Daoy (cell line): ENCODE measurements around the gene STAT3. TPM values are rescaled to one million over a fixed set of nuclear protein-coding genes. Genes with fewer than 3 reads are reported as not detected.
"Not testable (repeated sequence)": the region's sequence is repeated elsewhere in the genome, so short reads cannot be mapped to it uniquely, and the experiment has no call there.

Source experiments
- DNase-seq: peaks from one replicate; pipeline ENCODE4 v3.0.0-alpha.2; 2015; ENCODE audit warnings: low read depth
- total RNA-seq: library from RNA; depleted of rRNA; stranded (reverse); fragments of >200 nt; shearing (Covaris generic); gene quantifications from 2 replicates; pipeline ENCODE4 v1.2.3, GENCODE V29; 2014

The STAT3 gene
- total RNA-seq, 1 experiment from 2014 or later: 28.6 TPM

- peak; percentile 80 for DNase-seq
Observed at GRCh38 chr17:42409523-42410318, 21.5 kb upstream of the STAT3 start.

- DNase-seq: peak; percentile 14
Observed at GRCh38 chr17:42408061-42408460, 19.8 kb upstream of the STAT3 start.

- DNase-seq: peak; percentile 52
Observed at GRCh38 chr17:42407289-42407836, 19.1 kb upstream of the STAT3 start.

GRCh38 chr17:42406615-42407288 is 18.5 kb upstream of the STAT3 start:
- no peak for DNase-seq

- DNase-seq: peak; percentile 47
Observed at GRCh38 chr17:42405963-42406495, 17.8 kb upstream of the STAT3 start.

- no peak for DNase-seq
Observed at GRCh38 chr17:42405076-42405475, 16.8 kb upstream of the STAT3 start.

GRCh38 chr17:42404326-42405055 is 16.2 kb upstream of the STAT3 start:
- no peak for DNase-seq

GRCh38 chr17:42403150-42403549 is 14.9 kb upstream of the STAT3 start:
- no peak for DNase-seq

- no peak for DNase-seq
Observed at GRCh38 chr17:42402117-42402516, 13.9 kb upstream of the STAT3 start.

- DNase-seq: not testable (repeated sequence)
Observed at GRCh38 chr17:42400844-42401375, 12.7 kb upstream of the STAT3 start.

GRCh38 chr17:42399948-42400843 is 12.0 kb upstream of the STAT3 start:
- no peak for DNase-seq

GRCh38 chr17:42399121-42399520 is 10.9 kb upstream of the STAT3 start:
- DNase-seq: no peak

- not testable (repeated sequence) for DNase-seq
Observed at GRCh38 chr17:42395601-42396000, 7.4 kb upstream of the STAT3 start.

- DNase-seq: no peak
Observed at GRCh38 chr17:42394838-42395237, 6.6 kb upstream of the STAT3 start.

- no peak for DNase-seq
Observed at GRCh38 chr17:42392692-42393415, 4.6 kb upstream of the STAT3 start.

GRCh38 chr17:42391439-42391838 is 3.2 kb upstream of the STAT3 start:
- DNase-seq: not testable (repeated sequence)

- DNase-seq: no peak
Observed at GRCh38 chr17:42389899-42390298, 1.7 kb upstream of the STAT3 start.

- no peak for DNase-seq
Observed at GRCh38 chr17:42389135-42389417, 834 bp upstream of the STAT3 start.

GRCh38 chr17:42387661-42388380 is 421 bp downstream of the STAT3 start:
- peak; percentile 52 for DNase-seq
